Gastroesophageal sphincter (tissue), 3 donors: ENCODE results near the gene CENPE.

Experiments
- POLR2A ChIP-seq, 2 donors: fragments of 450-650 bp; IDR thresholded peaks; one replicate each; pipeline ENCODE4 v1.6.1; 2017; ENCODE audit warnings: antibody characterized with exemption in 2 of 2, mild to moderate bottlenecking in 2 of 2, moderate library complexity in 1 of 2
- POLR2AphosphoS5 ChIP-seq: sonication (generic); formaldehyde crosslinking; IDR thresholded peaks from one replicate; pipeline ENCODE4 v1.6.1; 2017; ENCODE audit warnings: antibody characterized with exemption
- TF ChIP-seq, protein P1 (sequence below), 4 experiments: fragments of 200-600 bp in 2 of 4; fragments of 450-650 bp in 2 of 4; sonication (generic) in 1 of 4; IDR thresholded peaks; one replicate each; pipeline ENCODE4 v1.5.1; 2017 to 2019; ENCODE audit warnings: antibody characterized with exemption in 4 of 4, mild to moderate bottlenecking in 2 of 4, moderate library complexity in 2 of 4

GRCh38 chr4:103074744-103075434 is 123.3 kb downstream of the CENPE start:
- TF ChIP-seq, protein P1, sequence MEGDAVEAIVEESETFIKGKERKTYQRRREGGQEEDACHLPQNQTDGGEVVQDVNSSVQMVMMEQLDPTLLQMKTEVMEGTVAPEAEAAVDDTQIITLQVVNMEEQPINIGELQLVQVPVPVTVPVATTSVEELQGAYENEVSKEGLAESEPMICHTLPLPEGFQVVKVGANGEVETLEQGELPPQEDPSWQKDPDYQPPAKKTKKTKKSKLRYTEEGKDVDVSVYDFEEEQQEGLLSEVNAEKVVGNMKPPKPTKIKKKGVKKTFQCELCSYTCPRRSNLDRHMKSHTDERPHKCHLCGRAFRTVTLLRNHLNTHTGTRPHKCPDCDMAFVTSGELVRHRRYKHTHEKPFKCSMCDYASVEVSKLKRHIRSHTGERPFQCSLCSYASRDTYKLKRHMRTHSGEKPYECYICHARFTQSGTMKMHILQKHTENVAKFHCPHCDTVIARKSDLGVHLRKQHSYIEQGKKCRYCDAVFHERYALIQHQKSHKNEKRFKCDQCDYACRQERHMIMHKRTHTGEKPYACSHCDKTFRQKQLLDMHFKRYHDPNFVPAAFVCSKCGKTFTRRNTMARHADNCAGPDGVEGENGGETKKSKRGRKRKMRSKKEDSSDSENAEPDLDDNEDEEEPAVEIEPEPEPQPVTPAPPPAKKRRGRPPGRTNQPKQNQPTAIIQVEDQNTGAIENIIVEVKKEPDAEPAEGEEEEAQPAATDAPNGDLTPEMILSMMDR (IDR thresholded peaks at IDR 0.05), result no peak
- TF ChIP-seq POLR2AphosphoS5 (no peak), POLR2A (IDR thresholded peaks at IDR 0.05) (no peak)
